DMS53 treated with DMSO at 0.1 percent for 48 hours (cell line): Measurements from ENCODE around the gene WIPF2.

Experiments used
- DNase-seq: peaks from one replicate; lab custom pipeline; 2025; ENCODE audit not compliant: unreplicated experiment; lab: John Stamatoyannopoulos, UW

WIPF2 gene

GRCh38 chr17:40244255-40244654 is 25.2 kb downstream of the WIPF2 start:
- DNase-seq = no peak

- no peak for DNase-seq
Measured at GRCh38 chr17:40247926-40248495, 28.9 kb downstream of the WIPF2 start.

- DNase-seq = no peak
Measured at GRCh38 chr17:40248507-40248906, 29.4 kb downstream of the WIPF2 start.

- DNase-seq = no peak
Measured at GRCh38 chr17:40251576-40251975, 32.5 kb downstream of the WIPF2 start.

GRCh38 chr17:40253565-40253964 is 34.5 kb downstream of the WIPF2 start:
- no peak for DNase-seq

- DNase-seq = no peak
Measured at GRCh38 chr17:40259505-40259904, 40.4 kb downstream of the WIPF2 start.

GRCh38 chr17:40260528-40260927 is 41.4 kb downstream of the WIPF2 start:
- no peak for DNase-seq

GRCh38 chr17:40264458-40265185 is 45.5 kb downstream of the WIPF2 start:
- DNase-seq = no peak

- no peak for DNase-seq
Measured at GRCh38 chr17:40265337-40265736, 46.2 kb downstream of the WIPF2 start.

- DNase-seq = no peak
Measured at GRCh38 chr17:40266882-40267281, 47.8 kb downstream of the WIPF2 start.

GRCh38 chr17:40268141-40268712 is 49.1 kb downstream of the WIPF2 start:
- no peak for DNase-seq

- DNase-seq = no peak
Measured at GRCh38 chr17:40278414-40278813, 59.3 kb downstream of the WIPF2 start.

- no peak for DNase-seq
Measured at GRCh38 chr17:40279402-40279801, 60.3 kb downstream of the WIPF2 start.

- no peak for DNase-seq
Measured at GRCh38 chr17:40281663-40282062, 62.6 kb downstream of the WIPF2 start.

- no peak for DNase-seq
Measured at GRCh38 chr17:40283662-40284061, 64.6 kb downstream of the WIPF2 start.

- peak; percentile 41 for DNase-seq
Measured at GRCh38 chr17:40284085-40284713, 65.1 kb downstream of the WIPF2 start.

- no peak for DNase-seq
Measured at GRCh38 chr17:40286473-40286872, 67.4 kb downstream of the WIPF2 start.

GRCh38 chr17:40287159-40287493 is 68.0 kb downstream of the WIPF2 start:
- no peak for DNase-seq

GRCh38 chr17:40287494-40288369 is 68.6 kb downstream of the WIPF2 start, which contains the start of gene CDC6:
CDC6 (plus strand) TSS chr17:40287879; CDS start chr17:40289421, 1,542 bp downstream.
- DNase-seq = peak; percentile 95

- DNase-seq = no peak
Measured at GRCh38 chr17:40290629-40291280, 71.7 kb downstream of the WIPF2 start.

- no peak for DNase-seq
Measured at GRCh38 chr17:40291281-40291664, 72.2 kb downstream of the WIPF2 start.
